Trophoblast cell (in vitro differentiated cells and primary cell): ENCODE measurements around the gene SFXN5.

Experiments used
- DNase-seq, 2 donors: peaks; one replicate each; pipeline ENCODE4 v3.0.0-alpha.2; 2016
- H2AFZ ChIP-seq: 2 replicates; pipeline ENCODE4 v1.6.1; 2013; ENCODE audit warnings: low read length, moderate library complexity, mild to moderate bottlenecking; ENCODE audit not compliant: insufficient read depth, poor library complexity
- H2AK5ac ChIP-seq: 2 replicates; pipeline ENCODE4 v1.6.1; 2013; ENCODE audit warnings: mild to moderate bottlenecking, low read length
- H2BK120ac ChIP-seq: 2 replicates; pipeline ENCODE4 v1.6.1; 2013; ENCODE audit warnings: low read length, mild to moderate bottlenecking, moderate library complexity; ENCODE audit not compliant: insufficient read depth, poor library complexity
- H2BK12ac ChIP-seq: 2 replicates; pipeline ENCODE4 v1.6.1; 2013; ENCODE audit warnings: mild to moderate bottlenecking, low read length, moderate library complexity
- H2BK5ac ChIP-seq: 2 replicates; pipeline ENCODE4 v1.6.1; 2013; ENCODE audit warnings: low read length, low read depth, moderate library complexity, mild to moderate bottlenecking; ENCODE audit not compliant: poor library complexity
- H3K14ac ChIP-seq: 2 replicates; pipeline ENCODE4 v1.6.1; 2013; ENCODE audit warnings: mild to moderate bottlenecking, low read length
- H3K18ac ChIP-seq: 2 replicates; pipeline ENCODE4 v1.6.1; 2013; ENCODE audit warnings: mild to moderate bottlenecking, low read length
- H3K23ac ChIP-seq: 2 replicates; pipeline ENCODE4 v1.6.1; 2013; ENCODE audit warnings: low read length
- H3K27ac ChIP-seq: 2 replicates; pipeline ENCODE4 v1.5.1; 2013; ENCODE audit warnings: low read depth, mild to moderate bottlenecking, inconsistent platforms, low read length, moderate library complexity
- H3K27me3 ChIP-seq: 2 replicates; pipeline ENCODE4 v1.6.1; 2013; ENCODE audit warnings: inconsistent platforms, mild to moderate bottlenecking, low read length, moderate library complexity; ENCODE audit not compliant: insufficient read depth
- H3K36me3 ChIP-seq, 2 experiments: 1 replicate in 1 of 2; 2 replicates in 1 of 2; pipeline ENCODE4 v1.6.1; 2013; ENCODE audit warnings: low read length in 2 of 2, mild to moderate bottlenecking in 2 of 2, moderate library complexity in 1 of 2; ENCODE audit not compliant: insufficient read depth in 2 of 2, control insufficient read depth in 1 of 2
- H3K4ac ChIP-seq: 2 replicates; pipeline ENCODE4 v1.6.1; 2013; ENCODE audit warnings: low read depth, mild to moderate bottlenecking, low read length, moderate library complexity
- H3K4me1 ChIP-seq, 2 experiments: 1 replicate in 1 of 2; 2 replicates in 1 of 2; pipeline ENCODE4 v1.6.1; 2013; ENCODE audit warnings: low read length in 2 of 2, mild to moderate bottlenecking in 2 of 2, moderate library complexity in 1 of 2; ENCODE audit not compliant: insufficient read depth in 2 of 2, control insufficient read depth in 1 of 2
- H3K4me2 ChIP-seq: 2 replicates; pipeline ENCODE4 v1.6.1; 2013; ENCODE audit warnings: inconsistent platforms, mild to moderate bottlenecking, low read length, moderate library complexity
- H3K4me3 ChIP-seq: 2 replicates; pipeline ENCODE4 v1.5.1; 2013; ENCODE audit warnings: mild to moderate bottlenecking, low read depth, low read length, inconsistent platforms
- H3K79me1 ChIP-seq: one replicate; pipeline ENCODE4 v1.6.1; 2013; ENCODE audit warnings: low read length
- H3K79me2 ChIP-seq: 2 replicates; pipeline ENCODE4 v1.6.1; 2013; ENCODE audit warnings: low read length, mild to moderate bottlenecking; ENCODE audit not compliant: control insufficient read depth, insufficient read depth, poor library complexity
- H3K9ac ChIP-seq: 2 replicates; pipeline ENCODE4 v1.6.1; 2013; ENCODE audit warnings: mild to moderate bottlenecking, low read length
- H3K9me3 ChIP-seq: 2 replicates; pipeline ENCODE4 v1.6.1; 2013; ENCODE audit warnings: low read depth, mild to moderate bottlenecking, control low read depth, inconsistent platforms, low read length; ENCODE audit not compliant: insufficient read depth
- H4K12ac ChIP-seq: 2 replicates; pipeline ENCODE4 v1.6.1; 2013; ENCODE audit warnings: low read depth, mild to moderate bottlenecking, low read length, moderate library complexity
- H4K8ac ChIP-seq: 2 replicates; pipeline ENCODE4 v1.6.1; 2013; ENCODE audit warnings: low read depth, mild to moderate bottlenecking, low read length, moderate library complexity
- H4K91ac ChIP-seq: one replicate; pipeline ENCODE4 v1.6.1; 2013; ENCODE audit warnings: low read depth, mild to moderate bottlenecking, low read length, moderate library complexity
- WGBS: extraction: QIAGEN DNeasy Blood & Tissue Kit; methylation state at CpG from one replicate; pipeline ENCODE4 v1.1.7; 2013; ENCODE audit warnings: missing lambda C conversion rate; ENCODE audit not compliant: insufficient read length, insufficient coverage; ENCODE audit errors: extremely low coverage; 5-methylcytosine and 5-hydroxymethylcytosine counted together

The SFXN5 gene

GRCh38 chr2:72949642-72950041, 121.9 kb downstream of the SFXN5 start:
- Histone ChIP-seq H4K91ac (no peak overlapping the region), H2AK5ac (no peak overlapping the region), H2BK12ac (no peak overlapping the region), H3K27ac (no peak overlapping the region), H2AFZ (no peak overlapping the region), H3K23ac (no peak overlapping the region), H3K18ac (no peak overlapping the region), H2BK120ac (no peak overlapping the region), H3K9ac (no peak overlapping the region), H3K4me3 (no peak overlapping the region), H3K4me1 (peaks cover 11 to 19% of the 10 kb centered on the region in 2 experiments), H3K9me3 (peaks cover 2% of the 10 kb centered on the region), H3K36me3 (peaks cover 0 to 2% of the 10 kb centered on the region in 2 experiments), H3K79me2 (no peaks in the 10 kb centered on the region), H3K4me2 (no peak overlapping the region), H2BK5ac (no peak overlapping the region), H3K27me3 (no peaks in the 10 kb centered on the region), H4K12ac (no peak overlapping the region), H3K79me1 (no peaks in the 10 kb centered on the region), H3K14ac (no peak overlapping the region), H4K8ac (no peak overlapping the region), H3K4ac (no peak overlapping the region)
- peak in 1 of 2 donors; percentile 8 for DNase-seq
- WGBS: no CpG with 5 or more reads among the region's 4 CpGs

- Histone ChIP-seq H2AK5ac (no peak overlapping the region), H3K27ac (no peak overlapping the region), H3K14ac (no peak overlapping the region), H4K91ac (no peak overlapping the region), H3K27me3 (no peaks in the 10 kb centered on the region), H2BK5ac (no peak overlapping the region), H3K9me3 (peaks cover 2% of the 10 kb centered on the region), H3K4me2 (no peak overlapping the region), H4K12ac (no peak overlapping the region), H3K18ac (no peak overlapping the region), H2BK12ac (no peak overlapping the region), H2BK120ac (no peak overlapping the region), H3K4me3 (no peak overlapping the region), H3K9ac (no peak overlapping the region), H3K79me2 (no peaks in the 10 kb centered on the region), H4K8ac (no peak overlapping the region), H3K23ac (no peak overlapping the region), H3K36me3 (peaks cover 0 to 2% of the 10 kb centered on the region in 2 experiments), H3K79me1 (no peaks in the 10 kb centered on the region), H3K4me1 (peaks cover 11 to 13% of the 10 kb centered on the region in 2 experiments), H3K4ac (no peak overlapping the region), H2AFZ (no peak overlapping the region)
- no CpG with 5 or more reads among the region's 2 CpGs for WGBS
- DNase-seq: peak; percentile 13 to 64
These were observed 122.5 kb downstream of the SFXN5 start for GRCh38 chr2:72949045-72949444.

GRCh38 chr2:72947952-72948830, 123.3 kb downstream of the SFXN5 start:
- H3K4me2 ChIP-seq: no peak overlapping the region
- no peak overlapping the region for H3K14ac ChIP-seq
- DNase-seq: no peak
- H3K27ac ChIP-seq: no peak overlapping the region
- H3K79me1 ChIP-seq: no peaks in the 10 kb centered on the region
- no peak overlapping the region for H2BK120ac ChIP-seq
- no peak overlapping the region for H3K23ac ChIP-seq
- no peak overlapping the region for H2BK5ac ChIP-seq
- WGBS: no CpG with 5 or more reads among the region's 10 CpGs
- H3K18ac ChIP-seq: no peak overlapping the region
- H4K12ac ChIP-seq: no peak overlapping the region
- H3K4me3 ChIP-seq: no peak overlapping the region
- H4K8ac ChIP-seq: no peak overlapping the region
- H2BK12ac ChIP-seq: no peak overlapping the region
- no peaks in the 10 kb centered on the region for H3K79me2 ChIP-seq
- no peak overlapping the region for H2AFZ ChIP-seq
- no peak overlapping the region for H3K4ac ChIP-seq
- no peaks in the 10 kb centered on the region for H3K27me3 ChIP-seq
- no peak overlapping the region for H2AK5ac ChIP-seq
- H3K9me3 ChIP-seq: peaks cover 2% of the 10 kb centered on the region
- no peak overlapping the region for H3K9ac ChIP-seq
- H3K36me3 ChIP-seq: peaks cover 0 to 2% of the 10 kb centered on the region in 2 experiments
- H4K91ac ChIP-seq: no peak overlapping the region
- peaks cover 11 to 12% of the 10 kb centered on the region in 2 experiments for H3K4me1 ChIP-seq

- Histone ChIP-seq H3K79me2 (no peaks in the 10 kb centered on the region), H3K9me3 (peaks cover 2% of the 10 kb centered on the region), H4K8ac (no peak overlapping the region), H2BK120ac (no peak overlapping the region), H3K18ac (no peak overlapping the region), H3K27ac (no peak overlapping the region), H2BK12ac (no peak overlapping the region), H2AFZ (no peak overlapping the region), H3K23ac (no peak overlapping the region), H3K36me3 (peaks cover 0 to 2% of the 10 kb centered on the region in 2 experiments), H3K4me2 (no peak overlapping the region), H4K12ac (no peak overlapping the region), H4K91ac (no peak overlapping the region), H3K14ac (no peak overlapping the region), H2BK5ac (no peak overlapping the region), H3K4ac (no peak overlapping the region), H2AK5ac (no peak overlapping the region), H3K9ac (no peak overlapping the region), H3K27me3 (no peaks in the 10 kb centered on the region), H3K79me1 (no peaks in the 10 kb centered on the region), H3K4me3 (no peak overlapping the region), H3K4me1 (peaks cover 8% of the 10 kb centered on the region in 2 experiments)
- DNase-seq: no peak
- no CpG with 5 or more reads among the region's 9 CpGs for WGBS
These were observed 125.0 kb downstream of the SFXN5 start for GRCh38 chr2:72946466-72946865.
